D721Med (cell line): ENCODE measurements around the gene CNTNAP2.

Experiments
- DNase-seq: peaks from one replicate; pipeline ENCODE4 v3.0.0; 2011; ENCODE audit warnings: low spot score; ENCODE audit not compliant: insufficient read length
- FAIRE-seq: peaks from 2 replicates; lab custom pipeline; 2011; peaks lifted over from hg19 to GRCh38; lab: Jason Lieb, UNC
- TF ChIP-seq, protein P1 (sequence below): IDR thresholded peaks from 2 replicates; pipeline ENCODE4 v1.5.1; 2012; ENCODE audit warnings: mild to moderate bottlenecking, control low read depth; ENCODE audit not compliant: insufficient read depth; ENCODE audit errors: missing control alignments

CNTNAP2 gene

DNA sequence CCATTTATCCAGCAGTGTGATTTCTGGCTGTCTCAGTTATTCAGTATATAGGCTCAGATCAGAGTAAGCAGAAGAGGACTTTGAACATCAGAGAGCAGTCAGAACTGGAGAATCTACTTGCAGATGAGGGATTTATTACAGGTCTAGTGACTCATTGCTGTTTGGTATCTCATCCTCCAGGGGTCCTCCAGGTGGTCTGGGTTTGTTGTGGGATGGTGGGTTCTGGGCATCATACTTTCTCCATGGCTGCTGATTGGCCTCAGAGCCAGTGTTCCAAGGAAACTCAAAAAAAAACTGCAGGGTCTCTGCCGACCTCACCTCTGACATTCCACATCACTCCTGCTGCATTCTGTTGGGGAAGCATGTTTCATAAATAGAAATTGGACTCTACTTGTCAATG is 214.8 kb downstream of the CNTNAP2 start:
- FAIRE-seq (no peak), DNase-seq (no peak)

DNA sequence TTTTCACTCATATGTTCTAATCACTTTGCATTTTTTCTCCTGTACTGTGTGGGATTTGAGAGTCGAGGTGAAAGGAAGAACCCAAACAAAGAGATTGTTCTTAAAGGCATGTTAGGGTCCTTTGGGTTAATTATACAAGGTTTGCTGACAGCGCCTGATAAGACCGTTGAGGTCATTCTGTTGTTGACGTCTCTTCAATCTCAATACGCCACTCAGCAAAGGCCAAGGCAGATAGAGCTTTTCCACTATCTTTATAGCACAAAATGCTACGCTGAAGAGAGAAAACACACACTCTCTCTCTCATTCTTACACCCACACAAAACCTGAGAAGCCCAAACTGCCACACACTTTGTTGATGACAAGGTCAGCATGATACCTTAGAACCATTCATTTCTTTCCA is 228.7 kb downstream of the CNTNAP2 start:
- DNase-seq (no peak), FAIRE-seq (peak; percentile 11)
- TF ChIP-seq, protein P1, sequence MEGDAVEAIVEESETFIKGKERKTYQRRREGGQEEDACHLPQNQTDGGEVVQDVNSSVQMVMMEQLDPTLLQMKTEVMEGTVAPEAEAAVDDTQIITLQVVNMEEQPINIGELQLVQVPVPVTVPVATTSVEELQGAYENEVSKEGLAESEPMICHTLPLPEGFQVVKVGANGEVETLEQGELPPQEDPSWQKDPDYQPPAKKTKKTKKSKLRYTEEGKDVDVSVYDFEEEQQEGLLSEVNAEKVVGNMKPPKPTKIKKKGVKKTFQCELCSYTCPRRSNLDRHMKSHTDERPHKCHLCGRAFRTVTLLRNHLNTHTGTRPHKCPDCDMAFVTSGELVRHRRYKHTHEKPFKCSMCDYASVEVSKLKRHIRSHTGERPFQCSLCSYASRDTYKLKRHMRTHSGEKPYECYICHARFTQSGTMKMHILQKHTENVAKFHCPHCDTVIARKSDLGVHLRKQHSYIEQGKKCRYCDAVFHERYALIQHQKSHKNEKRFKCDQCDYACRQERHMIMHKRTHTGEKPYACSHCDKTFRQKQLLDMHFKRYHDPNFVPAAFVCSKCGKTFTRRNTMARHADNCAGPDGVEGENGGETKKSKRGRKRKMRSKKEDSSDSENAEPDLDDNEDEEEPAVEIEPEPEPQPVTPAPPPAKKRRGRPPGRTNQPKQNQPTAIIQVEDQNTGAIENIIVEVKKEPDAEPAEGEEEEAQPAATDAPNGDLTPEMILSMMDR, result no peak

More for the DNA sequence above, 214.8 kb downstream of the CNTNAP2 start:
- TF ChIP-seq, protein P1, result no peak

DNA sequence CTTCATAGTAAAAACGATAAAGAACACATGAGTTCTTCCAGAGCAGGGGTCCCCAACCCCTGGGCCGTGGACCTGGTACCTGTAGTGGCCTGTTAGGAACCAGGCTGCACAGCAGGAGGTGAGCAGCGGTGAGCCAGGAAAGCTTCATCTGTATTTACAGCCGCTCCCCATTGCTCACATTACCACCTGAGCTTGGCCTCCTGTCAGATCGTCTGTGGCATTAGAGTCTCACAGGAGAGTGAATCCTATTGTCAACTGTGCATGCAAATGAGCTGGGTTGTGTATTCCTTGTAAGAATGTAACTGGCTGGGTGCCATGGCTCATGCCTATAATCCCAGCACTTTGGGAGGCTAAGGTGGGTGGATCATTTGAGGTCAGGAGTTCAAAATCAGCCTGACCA is 229.5 kb downstream of the CNTNAP2 start:
- FAIRE-seq (no peak), DNase-seq (no peak)
- TF ChIP-seq, protein P1, result no peak

DNA sequence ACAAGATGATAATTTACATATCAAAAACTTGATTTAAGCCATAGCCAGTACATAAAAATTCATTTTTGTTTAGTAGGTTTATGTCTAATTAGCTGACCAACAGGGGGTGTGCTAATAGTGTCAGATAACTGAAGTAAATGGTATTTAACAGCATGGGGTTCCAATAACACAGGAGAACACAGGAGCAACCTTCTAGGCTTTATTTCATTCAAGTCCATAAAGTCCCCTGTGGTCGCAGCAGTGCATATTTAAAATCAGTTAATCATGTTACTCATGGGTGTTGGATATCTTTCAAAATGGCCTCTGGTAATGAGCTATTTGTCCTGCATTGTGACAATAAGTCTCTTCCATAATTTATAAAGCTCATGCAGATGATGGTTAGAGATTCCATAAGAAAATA is 238.6 kb downstream of the CNTNAP2 start:
- FAIRE-seq, result no peak

DNA sequence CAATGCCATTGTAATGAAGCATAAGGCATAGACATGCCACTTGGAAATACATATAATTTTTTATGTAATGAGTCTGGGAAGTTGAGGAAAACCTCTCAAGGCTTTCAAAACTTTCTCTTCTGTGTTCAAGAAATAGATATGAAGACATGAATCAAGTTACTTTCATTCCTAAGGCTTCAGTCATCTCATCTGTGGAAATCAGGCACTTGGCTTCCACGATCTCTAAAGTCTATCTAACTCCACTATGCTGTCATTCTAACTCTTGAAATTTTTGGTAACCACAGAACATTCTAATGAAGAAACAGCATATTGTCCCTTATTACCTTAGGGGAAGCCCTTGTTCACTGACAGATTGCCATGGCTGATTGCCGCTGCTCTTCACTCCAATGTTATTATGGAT is 242.6 kb downstream of the CNTNAP2 start:
- DNase-seq (no peak), FAIRE-seq (no peak)
- TF ChIP-seq, protein P1, result no peak

More for the DNA sequence above, 238.6 kb downstream of the CNTNAP2 start:
- TF ChIP-seq, protein P1, result no peak
- DNase-seq, result no peak

DNA sequence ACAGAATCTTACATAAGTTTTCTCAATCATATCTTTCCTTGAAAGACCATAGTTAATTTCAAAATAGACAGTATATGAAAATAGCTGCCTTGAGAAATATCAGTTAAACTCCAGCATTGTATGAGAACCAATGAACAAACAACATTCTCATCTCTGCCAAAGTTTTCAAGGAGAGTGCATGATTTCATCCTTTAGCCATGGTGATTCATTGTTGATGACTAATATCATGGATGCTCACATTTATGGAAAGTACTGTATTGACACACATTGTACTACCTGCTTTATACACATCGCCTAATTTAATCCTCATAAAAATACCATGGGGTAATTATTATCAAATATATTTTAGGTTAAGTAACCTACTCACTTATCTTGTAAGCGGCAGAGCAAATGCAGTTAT is 250.3 kb downstream of the CNTNAP2 start:
- DNase-seq, result no peak
- TF ChIP-seq, protein P1, result no peak
- FAIRE-seq, result peak; percentile 35

DNA sequence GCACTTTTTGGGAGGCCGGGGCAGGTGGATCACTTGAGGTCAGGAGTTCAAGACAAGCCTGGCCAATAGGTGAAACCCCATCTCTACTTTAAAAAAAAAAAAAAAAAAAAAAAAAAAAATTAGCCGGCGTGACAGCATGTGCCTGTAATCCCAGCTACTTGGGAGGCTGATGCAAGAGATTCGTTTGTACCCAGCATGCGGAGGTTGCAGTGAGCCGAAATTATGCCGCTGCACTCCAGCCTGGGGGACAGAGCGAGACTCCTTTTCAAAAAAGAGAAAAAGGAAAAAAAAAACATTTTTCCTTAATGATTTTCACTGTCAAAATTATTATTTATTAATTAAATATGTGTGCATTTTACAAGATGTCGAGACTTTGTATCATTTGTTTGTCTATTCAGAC is 253.6 kb downstream of the CNTNAP2 start:
- TF ChIP-seq, protein P1, result no peak
- DNase-seq, result no peak
- no peak for FAIRE-seq
